K562 (cell line): ENCODE measurements around the gene WNT7B. TPM values are rescaled to one million over a fixed set of nuclear protein-coding genes. Genes with fewer than 3 reads are reported as not detected.

Experiments
- ATAC-seq: fragments of 200-7000 bp; cut with Tn5 transposase; 3 replicates; pipeline ENCODE4 v1.9.1; 2020; ENCODE audit warnings: moderate library complexity
- BruUV-seq: library from RNA; stranded (reverse); fragments of 400-500 nt; replicated peaks from 2 replicates; lab custom pipeline; 2021; lab: Mats Ljungman, UMichigan
- CTCF ChIA-PET: fragments of 300-600 bp; formaldehyde crosslinking; extraction: SDS; loops from one replicate; lab custom pipeline; 2021; ENCODE audit warnings: low intra/inter-chr PET ratio; lab: Yijun Ruan, JAX
- POLR2A ChIA-PET: fragments of 300-600, 350-650 bp; sonication (Branson Sonifier 250); formaldehyde crosslinking; extraction: SDS; loops from one replicate; lab custom pipeline; 2021; ENCODE audit warnings: antibody characterized with exemption, inconsistent platforms; lab: Yijun Ruan, JAX
- DNase-seq, 4 experiments: peaks; one replicate each; pipeline versions ENCODE4 v3.0.0 to v3.0.0-alpha.2; 2011 to 2018; ENCODE audit warnings: low spot score in 3 of 4, mixed read lengths in 3 of 4; ENCODE audit errors: extremely low read depth in 1 of 4
- FAIRE-seq: peaks from 2 replicates; lab custom pipeline; 2011; peaks lifted over from hg19 to GRCh38; lab: Jason Lieb, UNC
- H2AFZ ChIP-seq: 2 replicates; pipeline ENCODE4 v1.6.0; 2011; ENCODE audit warnings: low read depth, low read length, control low read depth, inconsistent platforms
- H3K27ac ChIP-seq: fragments of 200-600 bp; 3 replicates; pipeline ENCODE4 v1.8.0; 2011; ENCODE audit warnings: low read depth, mild to moderate bottlenecking, control low read depth, inconsistent platforms, low read length, moderate library complexity, mixed read lengths; ENCODE audit errors: extremely low read depth
- H3K27me3 ChIP-seq, 2 experiments: fragments of 300-600 bp in 1 of 2; 2 replicates in 1 of 2; 3 replicates in 1 of 2; pipeline versions ENCODE4 v1.6.0 to v1.8.0; 2011; ENCODE audit warnings: inconsistent platforms in 2 of 2, low read length in 2 of 2, mild to moderate bottlenecking in 1 of 2, mixed read lengths in 1 of 2, moderate library complexity in 1 of 2; ENCODE audit not compliant: control insufficient read depth in 2 of 2, insufficient read depth in 2 of 2
- H3K36me3 ChIP-seq: fragments of 300-600 bp; 3 replicates; pipeline ENCODE4 v1.8.0; 2011; ENCODE audit warnings: mild to moderate bottlenecking, low read length, inconsistent platforms; ENCODE audit not compliant: control insufficient read depth, insufficient read depth
- H3K4me1 ChIP-seq, 2 experiments: fragments of 200-600 bp in 1 of 2; replicated peaks in 1 of 2; 2 replicates in 1 of 2; 3 replicates in 1 of 2; pipeline versions ENCODE4 v1.5.1 to v1.8.0; 2011; ENCODE audit warnings: inconsistent platforms in 2 of 2, low read length in 2 of 2, mild to moderate bottlenecking in 1 of 2, mixed read lengths in 1 of 2, moderate library complexity in 1 of 2; ENCODE audit not compliant: control insufficient read depth in 2 of 2, insufficient read depth in 2 of 2
- H3K4me2 ChIP-seq: 2 replicates; pipeline ENCODE4 v1.6.1; 2011; ENCODE audit warnings: low read length, control low read depth, inconsistent platforms, mixed read lengths; ENCODE audit not compliant: insufficient read depth
- H3K4me3 ChIP-seq: fragments of 200-600 bp; sonication (generic), shearing (Covaris generic); 2 replicates; pipeline ENCODE4 v1.5.1; 2016; ENCODE audit warnings: control low read depth, inconsistent platforms
- H3K79me2 ChIP-seq: fragments of 200-600 bp; 3 replicates; pipeline ENCODE4 v1.8.0; 2011; ENCODE audit warnings: low read length, inconsistent platforms; ENCODE audit not compliant: control insufficient read depth, insufficient read depth
- H3K9ac ChIP-seq, 2 experiments: 2 replicates each; pipeline versions ENCODE4 v1.6.0 to v1.6.1; 2011; ENCODE audit warnings: low read depth in 2 of 2, low read length in 2 of 2, control low read depth in 1 of 2, inconsistent platforms in 1 of 2, mild to moderate bottlenecking in 1 of 2, mixed read lengths in 1 of 2; ENCODE audit not compliant: insufficient read depth in 1 of 2
- H3K9me1 ChIP-seq: one replicate; pipeline ENCODE4 v1.6.0; 2011; ENCODE audit warnings: inconsistent platforms, mild to moderate bottlenecking, low read length, moderate library complexity; ENCODE audit not compliant: control insufficient read depth, insufficient read depth
- H3K9me3 ChIP-seq: replicated peaks from 2 replicates; pipeline ENCODE4 v1.5.1; 2011; ENCODE audit warnings: low read depth, low read length, inconsistent platforms; ENCODE audit not compliant: control insufficient read depth, insufficient read depth
- H4K20me1 ChIP-seq: replicated peaks from 2 replicates; pipeline ENCODE4 v1.6.1; 2011; ENCODE audit warnings: low read length, inconsistent platforms, mixed read lengths; ENCODE audit not compliant: control insufficient read depth, insufficient read depth
- CTBP1 ChIP-seq: fragments of 450-650 bp; IDR thresholded peaks from 2 replicates; pipeline ENCODE4 v1.6.1; 2016; ENCODE audit warnings: borderline replicate concordance
- EGR1 ChIP-seq: fragments of 450-650 bp; conservative IDR thresholded peaks from 2 replicates; pipeline ENCODE4 v1.6.1; 2017; ENCODE audit warnings: mild to moderate bottlenecking
- HDAC2 ChIP-seq: fragments of 450-650 bp; IDR thresholded peaks from 2 replicates; pipeline ENCODE4 v1.6.1; 2016; ENCODE audit warnings: mild to moderate bottlenecking
- MGA ChIP-seq: fragments of 450-650 bp; IDR thresholded peaks from 2 replicates; pipeline ENCODE4 v1.6.1; 2016; ENCODE audit warnings: mild to moderate bottlenecking, moderate library complexity
- NR2C2 ChIP-seq, 2 experiments: fragments of 200-800 bp in 1 of 2; sonication (Bioruptor generic) in 1 of 2; sonication (generic) in 1 of 2; formaldehyde crosslinking in 1 of 2; IDR thresholded peaks; 2 replicates each; pipeline versions ENCODE4 v1.6.1 to v1.8.0; 2016 to 2022; ENCODE audit warnings: mild to moderate bottlenecking in 1 of 2, missing compliant biosample characterization in 1 of 2, missing genetic modification characterization in 1 of 2, missing genetic modification reagents in 1 of 2
- PRPF4 ChIP-seq: fragments of 200-400 bp; formaldehyde crosslinking; IDR thresholded peaks from one replicate; pipeline ENCODE4 v1.6.1; 2017; ENCODE audit warnings: low read length, low read depth, mild to moderate bottlenecking; ENCODE audit not compliant: insufficient read depth, poor library complexity, severe bottlenecking
- SRSF3 ChIP-seq: fragments of 200-400 bp; formaldehyde crosslinking; IDR thresholded peaks from 2 replicates; pipeline ENCODE4 v1.6.1; 2016; ENCODE audit warnings: mild to moderate bottlenecking, low read length, moderate library complexity; ENCODE audit not compliant: insufficient read depth
- SRSF9 ChIP-seq: fragments of 200-400 bp; formaldehyde crosslinking; IDR thresholded peaks from 2 replicates; pipeline ENCODE4 v1.6.1; 2017; ENCODE audit warnings: low read depth, low read length, borderline replicate concordance
- TAL1 ChIP-seq: fragments of 450-650 bp; IDR thresholded peaks from 2 replicates; pipeline ENCODE4 v1.6.1; 2016; ENCODE audit warnings: mild to moderate bottlenecking
- USF1 ChIP-seq: sonication (generic); formaldehyde crosslinking; IDR thresholded peaks from 2 replicates; pipeline ENCODE4 v1.9.0; 2022; ENCODE audit warnings: mild to moderate bottlenecking, missing genetic modification reagents
- WGBS: fragments of 100-300 bp; shearing (Covaris generic); methylation state at CpG from one replicate; pipeline ENCODE4 v1.1.6; 2016; ENCODE audit warnings: low coverage, mixed read lengths; ENCODE audit not compliant: insufficient coverage; ENCODE audit errors: missing lambda C conversion rate; 5-methylcytosine and 5-hydroxymethylcytosine counted together
- in situ Hi-C: fragments of 300-500 bp; cut with MboI; formaldehyde crosslinking; loops from 4 replicates; pipeline ENCODE4 v1.15.0; 2018; ENCODE audit warnings: inconsistent platforms, mixed read lengths
- intact Hi-C: fragments of 100-400 bp; cut with micrococcal nuclease; formaldehyde crosslinking; loops from 2 replicates; pipeline ENCODE4 v1.14.2; 2022
- polyA plus RNA-seq, 8 experiments: library from polyadenylated mRNA; depleted of rRNA in 4 of 8; stranded (reverse) in 5 of 8; unstranded in 3 of 8; fragments of >200 nt; fragmentation: Nextera tagmentation in 2 of 8; fragmentation: Illumina TruSeq in 1 of 8; extraction: Ambion mirVana in 2 of 8; extraction: Trizol in 1 of 8; gene quantifications; 2 replicates each; pipeline versions ENCODE4 v1.2.1 to v1.2.3, GENCODE V29; 2011 to 2014; ENCODE audit warnings: inconsistent platforms in 1 of 8, missing spikeins in 1 of 8
- total RNA-seq, 7 experiments: library from RNA; depleted of rRNA in 6 of 7; stranded (reverse); fragments of >200 nt in 6 of 7; fragmentation: Illumina TruSeq in 2 of 7; extraction: Trizol in 2 of 7; gene quantifications; 2 replicates each; pipeline versions ENCODE4 v1.2.1 to v1.2.3, GENCODE V29; 2011 to 2021; ENCODE audit warnings: low replicate concordance in 1 of 7

WNT7B gene
- total and polyA plus RNA-seq, 9 of the 15 experiments (the other 6 are each of a cell fraction or from before 2014, with no cell fraction given): not detected

- ATAC-seq (no peak), FAIRE-seq (no peak), DNase-seq (no peak)
- H3K4me2 ChIP-seq: no peak overlapping the region
- in situ Hi-C loops: no loop called here
- ChIA-PET CTCF (no interaction called here), POLR2A (no interaction called here)
- BruUV-seq: no TSS peak
- H3K4me3 ChIP-seq: no peak overlapping the region
- peaks cover 0 to 11% of the 10 kb centered on the region in 2 experiments; a peak in 2 of 5 replicates for H3K4me1 ChIP-seq
- no peaks in the 10 kb centered on the region for H3K9me1 ChIP-seq
- TF ChIP-seq NR2C2 (CRISPR knock-in tag; IDR thresholded peaks at IDR 0.05) (no peak), NR2C2 (tag; IDR thresholded peaks at IDR 0.05) (no peak), HDAC2 (no peak), MGA (no peak), USF1 (CRISPR knock-in tag) (no peak), PRPF4 (no peak), CTBP1 (no peak), SRSF9 (no peak), SRSF3 (no peak), EGR1 (no peak), TAL1 (no peak)
- no peaks in the 10 kb centered on the region for H3K9me3 ChIP-seq
- H3K36me3 ChIP-seq: no peaks in the 10 kb centered on the region
- no peak overlapping the region for H3K9ac ChIP-seq
- peaks cover 3 to 49% of the 10 kb centered on the region in 2 experiments; a peak in 3 of 5 replicates for H3K27me3 ChIP-seq
- WGBS: 8% methylated on average over 26 of the region's 32 CpGs
- no peak overlapping the region for H2AFZ ChIP-seq
- no peaks in the 10 kb centered on the region for H3K79me2 ChIP-seq
- H3K27ac ChIP-seq: no peak overlapping the region
- intact Hi-C loops: no loop called here
- H4K20me1 ChIP-seq: peaks cover 3% of the 10 kb centered on the region; the same call in 1 of the 2 replicates
Observed at GRCh38 chr22:45942787-45943493, 34.0 kb downstream of the WNT7B start.
